ENCODE measurements around the gene PAX8. TPM values are rescaled to one million over a fixed set of nuclear protein-coding genes. Genes with fewer than 3 reads are reported as not detected.

PAX8 gene
- total RNA-seq, 1 experiment from 2014 or later = 7.5 TPM

DNA sequence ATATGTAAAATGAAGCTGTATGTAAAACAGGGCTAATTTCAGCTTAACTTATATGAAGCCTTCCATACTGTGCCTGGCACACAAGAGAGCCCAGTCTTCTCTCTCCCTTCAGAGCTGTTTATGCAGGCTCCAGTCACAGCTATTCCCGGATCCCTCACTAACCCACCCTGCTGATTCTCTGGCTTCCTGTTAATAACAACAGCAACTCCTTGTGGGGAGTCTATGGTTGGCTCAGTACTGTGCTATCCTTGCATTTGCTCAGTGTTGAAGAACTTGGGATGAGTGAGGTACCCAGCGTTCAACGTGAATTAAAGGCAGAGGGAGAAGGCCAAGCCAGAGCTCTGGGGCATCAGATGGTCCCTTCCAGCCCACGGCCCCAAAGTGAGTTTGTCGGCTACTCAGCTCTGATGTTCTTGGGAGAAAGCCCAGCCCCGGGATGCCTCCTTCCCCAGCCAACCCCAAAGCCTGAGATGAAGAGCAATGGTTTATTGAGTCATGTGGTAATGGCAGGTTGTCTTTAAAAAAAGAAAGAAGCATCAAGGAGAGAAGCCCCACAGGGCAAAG is 61.7 kb downstream of the PAX8 start:
- no TSS peak for BruUV-seq (replicated peaks)
- Histone ChIP-seq H3K36me3 (ENCODE audit: control insufficient read depth, insufficient read depth, low read length) (no peaks in the 10 kb centered on the region), H3K27me3 (replicated peaks; ENCODE audit: control insufficient read depth, insufficient read depth, low read length) (no peaks in the 10 kb centered on the region), H3K9me3 (no peaks in the 10 kb centered on the region), H3K4me3 (ENCODE audit: low read depth, low read length) (no peak overlapping the region), H3K4me1 (peaks cover 60% of the 10 kb centered on the region)
- peak overlapping the region; percentile 53 for H3K4me3 Mint-ChIP-seq (ENCODE audit: unreplicated experiment)
- peaks cover 56% of the 10 kb centered on the region for H3K4me1 Mint-ChIP-seq (ENCODE audit: low read depth, unreplicated experiment)
- no peaks in the 10 kb centered on the region for H3K9me3 Mint-ChIP-seq (ENCODE audit: unreplicated experiment)
- ChIA-PET CTCF (interaction anchor here (0.8 to 1.1 kb wide), 7 partner anchors 12 to 79 kb away, joined by 3 to 4 read pairs (median 3); no protein-coding TSS in a partner anchor), POLR2A (interaction anchor here (1.0 to 1.1 kb wide), 2 partner anchors 14 to 18 kb away, joined by 3 to 6 read pairs; no protein-coding TSS in a partner anchor)
- no peak for DNase-seq
- TF ChIP-seq, protein P1, sequence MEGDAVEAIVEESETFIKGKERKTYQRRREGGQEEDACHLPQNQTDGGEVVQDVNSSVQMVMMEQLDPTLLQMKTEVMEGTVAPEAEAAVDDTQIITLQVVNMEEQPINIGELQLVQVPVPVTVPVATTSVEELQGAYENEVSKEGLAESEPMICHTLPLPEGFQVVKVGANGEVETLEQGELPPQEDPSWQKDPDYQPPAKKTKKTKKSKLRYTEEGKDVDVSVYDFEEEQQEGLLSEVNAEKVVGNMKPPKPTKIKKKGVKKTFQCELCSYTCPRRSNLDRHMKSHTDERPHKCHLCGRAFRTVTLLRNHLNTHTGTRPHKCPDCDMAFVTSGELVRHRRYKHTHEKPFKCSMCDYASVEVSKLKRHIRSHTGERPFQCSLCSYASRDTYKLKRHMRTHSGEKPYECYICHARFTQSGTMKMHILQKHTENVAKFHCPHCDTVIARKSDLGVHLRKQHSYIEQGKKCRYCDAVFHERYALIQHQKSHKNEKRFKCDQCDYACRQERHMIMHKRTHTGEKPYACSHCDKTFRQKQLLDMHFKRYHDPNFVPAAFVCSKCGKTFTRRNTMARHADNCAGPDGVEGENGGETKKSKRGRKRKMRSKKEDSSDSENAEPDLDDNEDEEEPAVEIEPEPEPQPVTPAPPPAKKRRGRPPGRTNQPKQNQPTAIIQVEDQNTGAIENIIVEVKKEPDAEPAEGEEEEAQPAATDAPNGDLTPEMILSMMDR (IDR thresholded peaks at IDR 0.05; ENCODE audit: insufficient read depth in 1 of 2, low read depth in 1 of 2, low read length in 1 of 2, severe bottlenecking in 1 of 2, unreplicated experiment in 1 of 2) = no peak
- intact Hi-C loops (cut with micrococcal nuclease; ENCODE audit: unreplicated experiment) = no loop called here
- H3K36me3 Mint-ChIP-seq (ENCODE audit: insufficient read depth, unreplicated experiment) = peaks cover 12% of the 10 kb centered on the region
- H3K27ac Mint-ChIP-seq (ENCODE audit: unreplicated experiment) = peak overlapping the region; percentile 98
- no peaks in the 10 kb centered on the region for H3K27me3 Mint-ChIP-seq (ENCODE audit: insufficient read depth, unreplicated experiment)

DNA sequence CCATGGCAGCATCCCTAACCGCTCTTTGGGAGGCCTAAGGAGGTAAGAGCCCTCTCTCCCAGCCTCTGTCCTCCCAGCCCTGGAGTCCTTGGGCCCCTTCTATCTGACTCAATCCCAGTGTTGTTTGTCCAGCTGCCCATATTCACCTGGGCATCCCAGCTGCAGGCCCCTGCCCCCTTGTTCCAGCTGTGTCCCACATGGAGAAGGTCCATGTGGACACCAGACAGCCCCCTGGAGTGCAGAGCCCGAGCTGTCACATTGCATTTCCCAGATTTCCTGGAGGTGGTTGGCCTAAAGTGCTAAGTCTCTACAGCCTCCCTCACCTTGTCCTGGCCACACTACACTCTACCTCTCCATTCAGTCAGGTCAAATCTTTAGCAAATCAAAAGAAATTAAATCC is 62.4 kb downstream of the PAX8 start:
- Mint-ChIP-seq H3K4me3 (ENCODE audit: unreplicated experiment) (no peak overlapping the region), H3K4me1 (ENCODE audit: low read depth, unreplicated experiment) (peaks cover 61% of the 10 kb centered on the region), H3K9me3 (ENCODE audit: unreplicated experiment) (no peaks in the 10 kb centered on the region), H3K27ac (ENCODE audit: unreplicated experiment) (peak overlapping the region; percentile 98), H3K27me3 (ENCODE audit: insufficient read depth, unreplicated experiment) (no peaks in the 10 kb centered on the region), H3K36me3 (ENCODE audit: insufficient read depth, unreplicated experiment) (peaks cover 12% of the 10 kb centered on the region)
- Histone ChIP-seq H3K27me3 (replicated peaks; ENCODE audit: control insufficient read depth, insufficient read depth, low read length) (no peaks in the 10 kb centered on the region), H3K4me1 (peaks cover 62% of the 10 kb centered on the region), H3K36me3 (ENCODE audit: control insufficient read depth, insufficient read depth, low read length) (no peaks in the 10 kb centered on the region), H3K4me3 (ENCODE audit: low read depth, low read length) (no peak overlapping the region), H3K9me3 (no peaks in the 10 kb centered on the region)
- ChIA-PET POLR2A (no interaction called here), CTCF (no interaction called here)
- no peak for DNase-seq
- TF ChIP-seq, protein P1 (IDR thresholded peaks at IDR 0.05; ENCODE audit: insufficient read depth in 1 of 2, low read depth in 1 of 2, low read length in 1 of 2, severe bottlenecking in 1 of 2, unreplicated experiment in 1 of 2) = no peak
- BruUV-seq (replicated peaks) = no TSS peak
- intact Hi-C loops (cut with micrococcal nuclease; ENCODE audit: unreplicated experiment) = no loop called here

DNA sequence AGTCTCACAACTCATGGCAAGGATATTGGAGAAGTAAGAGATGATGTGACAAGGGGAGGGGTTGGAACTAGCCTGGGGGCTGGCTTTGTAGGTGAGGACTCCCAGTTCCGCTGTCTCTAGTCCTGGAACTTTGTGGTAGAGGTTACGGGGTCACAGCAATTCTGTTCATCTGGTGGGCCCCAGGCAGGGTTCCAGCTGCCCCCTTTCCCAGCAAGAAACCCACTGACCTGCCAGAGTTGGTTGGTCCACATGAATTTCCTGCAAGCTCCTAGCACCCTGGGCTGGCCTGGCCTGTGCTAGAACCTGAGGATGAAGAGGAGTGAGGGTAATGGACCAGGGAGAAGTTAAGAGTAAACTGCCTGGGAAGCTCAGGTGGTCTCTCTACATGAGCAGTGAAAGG is 63.7 kb downstream of the PAX8 start:
- Mint-ChIP-seq H3K27me3 (ENCODE audit: insufficient read depth, unreplicated experiment) (no peaks in the 10 kb centered on the region), H3K36me3 (ENCODE audit: insufficient read depth, unreplicated experiment) (peaks cover 12% of the 10 kb centered on the region), H3K4me3 (ENCODE audit: unreplicated experiment) (no peak overlapping the region), H3K9me3 (ENCODE audit: unreplicated experiment) (no peaks in the 10 kb centered on the region), H3K27ac (ENCODE audit: unreplicated experiment) (peak overlapping the region; percentile 67), H3K4me1 (ENCODE audit: low read depth, unreplicated experiment) (peaks cover 73% of the 10 kb centered on the region)
- BruUV-seq (replicated peaks) = no TSS peak
- Histone ChIP-seq H3K4me3 (ENCODE audit: low read depth, low read length) (no peak overlapping the region), H3K27me3 (replicated peaks; ENCODE audit: control insufficient read depth, insufficient read depth, low read length) (no peaks in the 10 kb centered on the region), H3K9me3 (no peaks in the 10 kb centered on the region), H3K4me1 (peaks cover 62% of the 10 kb centered on the region), H3K36me3 (ENCODE audit: control insufficient read depth, insufficient read depth, low read length) (no peaks in the 10 kb centered on the region)
- ChIA-PET POLR2A (no interaction called here), CTCF (no interaction called here)
- intact Hi-C loops (cut with micrococcal nuclease; ENCODE audit: unreplicated experiment) = no loop called here
- DNase-seq = no peak
- TF ChIP-seq, protein P1 (IDR thresholded peaks at IDR 0.05; ENCODE audit: insufficient read depth in 1 of 2, low read depth in 1 of 2, low read length in 1 of 2, severe bottlenecking in 1 of 2, unreplicated experiment in 1 of 2) = no peak

Measured in Caco-2 (cell line).